Left ventricle myocardium superior (tissue), 1 donor: Measurements from ENCODE around the gene CLEC4A. TPM values are rescaled to one million over a fixed set of nuclear protein-coding genes. Genes with fewer than 3 reads are reported as not detected.
"Not testable (repeated sequence)": the region's sequence is repeated elsewhere in the genome, so short reads cannot be mapped to it uniquely, and the experiment has no call there.

Experiments
- ATAC-seq: fragments of 200-7000 bp; cut with Tn5 transposase; one replicate; pipeline ENCODE4 v1.9.1; 2020; ENCODE audit warnings: mild to moderate bottlenecking, moderate library complexity
- DNase-seq: peaks from one replicate; pipeline ENCODE4 v3.0.0-alpha.2; 2020
- intact Hi-C: fragments of 100-400 bp; cut with micrococcal nuclease; formaldehyde crosslinking; loops from one replicate; pipeline ENCODE4 v1.11.0; 2022
- total RNA-seq: library from RNA; stranded (reverse); fragmentation: NEBNext Ultra II Directional; extraction: Animal tissue kit (Norgen Biotek cat#: 25700); gene quantifications from one replicate; pipeline ENCODE4 v1.2.1, GENCODE V29; 2021
- donor health status: DM: no; HTN: yes; CAD: no; lungs with severe emphysema.

Gene CLEC4A
- total RNA-seq, 1 donor from 2014 or later = not detected

DNA sequence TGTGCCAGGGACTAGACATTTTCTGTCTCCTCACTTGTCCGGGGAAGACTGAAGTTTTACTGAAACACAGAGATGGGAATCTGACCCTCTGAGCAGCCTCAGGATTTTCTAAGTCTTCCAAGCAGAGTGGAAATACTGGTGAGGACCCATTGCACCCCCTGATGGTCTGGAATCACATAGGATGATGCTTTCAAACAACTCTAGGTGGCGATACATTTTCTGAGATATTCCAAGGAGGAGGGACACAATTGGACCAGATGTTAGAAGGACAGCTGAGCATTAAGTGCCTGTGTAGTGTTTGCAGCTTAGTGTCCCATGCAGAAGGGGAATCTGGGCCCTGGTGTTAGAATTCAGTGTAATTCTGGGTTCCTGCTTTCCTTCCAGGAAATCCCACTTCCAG is 64.7 kb downstream of the CLEC4A start:
- ATAC-seq, DNase-seq, intact Hi-C loops: not testable (repeated sequence)

Other genes starting within 250 kb of the CLEC4A start
- gene SLC2A3, start 187.4 kb upstream of the CLEC4A start, total RNA-seq = 12.3 TPM
- gene FOXJ2, start 90.9 kb upstream of the CLEC4A start, total RNA-seq = 25.9 TPM
- 6.9 TPM for gene C3AR1, start 57.3 kb upstream of the CLEC4A start, total RNA-seq
- 18.7 TPM for gene NECAP1, start 41.3 kb upstream of the CLEC4A start, total RNA-seq
- not detected for gene ZNF705A, start 33.4 kb downstream of the CLEC4A start, total RNA-seq
- gene FAM90A1, start 104.0 kb downstream of the CLEC4A start, total RNA-seq = not detected